Keratinocyte (primary cell): ENCODE measurements around the gene LRIT2. TPM values are rescaled to one million over a fixed set of nuclear protein-coding genes. Genes with fewer than 3 reads are reported as not detected.

ENCODE experiments used
- DNase-seq: peaks from one replicate; pipeline ENCODE4 v3.0.0-alpha.2; 2011; ENCODE audit warnings: low read depth, missing footprints, low spot score
- FAIRE-seq: peaks from 2 replicates; lab custom pipeline; 2011; peaks lifted over from hg19 to GRCh38; lab: Jason Lieb, UNC
- H2AFZ ChIP-seq: 2 replicates; pipeline ENCODE4 v1.6.0; 2012; ENCODE audit warnings: low read length, control low read depth, inconsistent platforms; ENCODE audit not compliant: control insufficient read depth
- H3K27ac ChIP-seq: 2 replicates; pipeline ENCODE4 v1.5.1; 2011; ENCODE audit warnings: low read length; ENCODE audit not compliant: control insufficient read depth, insufficient read depth
- H3K27me3 ChIP-seq: 3 replicates; pipeline ENCODE4 v1.6.0; 2011; ENCODE audit warnings: low read length; ENCODE audit not compliant: control insufficient read depth, insufficient read depth; ENCODE audit errors: extremely low read depth
- H3K36me3 ChIP-seq, 2 experiments: 2 replicates in 1 of 2; 3 replicates in 1 of 2; pipeline ENCODE4 v1.5.1; 2011; ENCODE audit warnings: low read length in 2 of 2, mild to moderate bottlenecking in 1 of 2; ENCODE audit not compliant: control insufficient read depth in 2 of 2, insufficient read depth in 2 of 2; ENCODE audit errors: extremely low read depth in 1 of 2
- H3K4me1 ChIP-seq: 3 replicates; pipeline ENCODE4 v1.5.1; 2011; ENCODE audit warnings: low read length; ENCODE audit not compliant: control insufficient read depth, insufficient read depth; ENCODE audit errors: extremely low read depth
- H3K4me2 ChIP-seq: 3 replicates; pipeline ENCODE4 v1.6.0; 2011; ENCODE audit warnings: low read depth, low read length; ENCODE audit not compliant: control insufficient read depth, insufficient read depth; ENCODE audit errors: extremely low read depth
- H3K4me3 ChIP-seq, 3 experiments: fragments of 200-600 bp in 1 of 3; sonication (generic) in 1 of 3; 2 replicates in 2 of 3; 3 replicates in 1 of 3; pipeline ENCODE4 v1.5.1; 2011 to 2016; ENCODE audit warnings: low read length in 3 of 3, mild to moderate bottlenecking in 3 of 3, control low read depth in 2 of 3, inconsistent platforms in 1 of 3, low read depth in 1 of 3, mixed read lengths in 1 of 3, mixed run types in 1 of 3, moderate library complexity in 1 of 3; ENCODE audit not compliant: control insufficient read depth in 2 of 3, insufficient read depth in 2 of 3; ENCODE audit errors: extremely low read depth in 1 of 3
- H3K79me2 ChIP-seq: 2 replicates; pipeline ENCODE4 v1.6.0; 2012; ENCODE audit warnings: low read length; ENCODE audit not compliant: control insufficient read depth, insufficient read depth
- H3K9ac ChIP-seq: 3 replicates; pipeline ENCODE4 v1.6.0; 2011; ENCODE audit warnings: low read length; ENCODE audit not compliant: control insufficient read depth, insufficient read depth; ENCODE audit errors: extremely low read depth
- H3K9me1 ChIP-seq: 3 replicates; pipeline ENCODE4 v1.6.0; 2011; ENCODE audit warnings: low read length; ENCODE audit not compliant: control insufficient read depth, insufficient read depth; ENCODE audit errors: extremely low read depth
- H3K9me3 ChIP-seq: 2 replicates; pipeline ENCODE4 v1.5.1; 2012; ENCODE audit warnings: low read depth, low read length; ENCODE audit not compliant: control insufficient read depth
- H4K20me1 ChIP-seq: 3 replicates; pipeline ENCODE4 v1.6.0; 2011; ENCODE audit warnings: low read length; ENCODE audit not compliant: control insufficient read depth, insufficient read depth; ENCODE audit errors: extremely low read depth
- CTCF ChIP-seq, 3 experiments: IDR thresholded peaks in 1 of 3; conservative IDR thresholded peaks in 1 of 3; optimal IDR thresholded peaks in 1 of 3; 2 replicates in 2 of 3; 3 replicates in 1 of 3; pipeline versions ENCODE3 to v1.5.1; 2011; ENCODE audit warnings: low read length in 3 of 3, mild to moderate bottlenecking in 3 of 3, moderate library complexity in 2 of 3, control low read depth in 1 of 3, inconsistent platforms in 1 of 3; ENCODE audit not compliant: insufficient read depth in 2 of 3; ENCODE audit errors: extremely low read depth in 1 of 3
- EZH2 ChIP-seq: IDR thresholded peaks from one replicate; pipeline ENCODE4 v1.6.1; 2012; ENCODE audit warnings: inconsistent platforms, mild to moderate bottlenecking, low read length, moderate library complexity
- dilution Hi-C: fragments of 300-500 bp; cut with MboI; formaldehyde crosslinking; loops from one replicate; pipeline ENCODE4 v1.7.0; 2020; ENCODE audit warnings: low sequenced_read_pairs; ENCODE audit not compliant: extremely low pct_ligation_motif_present
- polyA plus RNA-seq, 5 experiments: library from polyadenylated mRNA; depleted of rRNA in 3 of 5; stranded (reverse) in 3 of 5; stranded (forward) in 1 of 5; unstranded in 1 of 5; fragments of >200 nt; gene quantifications; 1 replicate in 1 of 5; 2 replicates in 3 of 5; 3 replicates in 1 of 5; pipeline versions ENCODE4 v1.2.1 to v1.2.3, GENCODE V29; 2011 to 2012; ENCODE audit warnings: missing spikeins in 2 of 5, low read depth in 1 of 5, low replicate concordance in 1 of 5

LRIT2 gene
- polyA plus RNA-seq, 1 donor (not counting 4 experiments of a cell fraction or from before 2014, with no cell fraction given) = not detected

- Histone ChIP-seq H3K27me3 (no peaks in the 10 kb centered on the region), H3K79me2 (no peaks in the 10 kb centered on the region), H3K4me1 (no peaks in the 10 kb centered on the region), H3K9ac (no peak overlapping the region), H3K9me1 (no peaks in the 10 kb centered on the region), H3K4me3 (no peak overlapping the region), H3K27ac (no peak overlapping the region), H3K4me2 (no peak overlapping the region), H3K9me3 (no peaks in the 10 kb centered on the region), H2AFZ (no peak overlapping the region), H4K20me1 (no peaks in the 10 kb centered on the region), H3K36me3 (no peaks in the 10 kb centered on the region)
- no peak for DNase-seq
- FAIRE-seq = no peak
- dilution Hi-C loops = no loop called here
- no peak for TF ChIP-seq EZH2
- no peak for TF ChIP-seq CTCF (optimal IDR thresholded peaks at IDR 0.05 in 1 of 3, IDR thresholded peaks at IDR 0.05 in 1 of 3, conservative IDR thresholded peaks at IDR 0.05 in 1 of 3; ENCODE audit: extremely low read depth in 1 of 3, insufficient read depth in 2 of 3, low read length in 3 of 3)
These were observed 32.8 kb upstream of the LRIT2 start for GRCh38 chr10:84258034-84258695.

GRCh38 chr10:84257343-84258020, 32.1 kb upstream of the LRIT2 start:
- no peaks in the 10 kb centered on the region for H3K36me3 ChIP-seq
- no peak overlapping the region for H3K4me3 ChIP-seq
- H3K79me2 ChIP-seq = no peaks in the 10 kb centered on the region
- no peaks in the 10 kb centered on the region for H4K20me1 ChIP-seq
- H3K27me3 ChIP-seq = no peaks in the 10 kb centered on the region
- H3K4me1 ChIP-seq = no peaks in the 10 kb centered on the region
- no peak for FAIRE-seq
- no peak overlapping the region for H3K9ac ChIP-seq
- no peak overlapping the region for H3K27ac ChIP-seq
- no peak for DNase-seq
- no peaks in the 10 kb centered on the region for H3K9me1 ChIP-seq
- TF ChIP-seq EZH2 = no peak
- no peak for TF ChIP-seq CTCF (optimal IDR thresholded peaks at IDR 0.05 in 1 of 3, IDR thresholded peaks at IDR 0.05 in 1 of 3, conservative IDR thresholded peaks at IDR 0.05 in 1 of 3; ENCODE audit: extremely low read depth in 1 of 3, insufficient read depth in 2 of 3, low read length in 3 of 3)
- dilution Hi-C loops = no loop called here
- no peak overlapping the region for H3K4me2 ChIP-seq
- no peak overlapping the region for H2AFZ ChIP-seq
- H3K9me3 ChIP-seq = no peaks in the 10 kb centered on the region
